Measurements from ENCODE around the gene ISM1. TPM values are rescaled to one million over a fixed set of nuclear protein-coding genes. Genes with fewer than 3 reads are reported as not detected.

ISM1 gene
- total RNA-seq, 2 experiments from 2014 or later, result 0.87 to 1.1 TPM

DNA sequence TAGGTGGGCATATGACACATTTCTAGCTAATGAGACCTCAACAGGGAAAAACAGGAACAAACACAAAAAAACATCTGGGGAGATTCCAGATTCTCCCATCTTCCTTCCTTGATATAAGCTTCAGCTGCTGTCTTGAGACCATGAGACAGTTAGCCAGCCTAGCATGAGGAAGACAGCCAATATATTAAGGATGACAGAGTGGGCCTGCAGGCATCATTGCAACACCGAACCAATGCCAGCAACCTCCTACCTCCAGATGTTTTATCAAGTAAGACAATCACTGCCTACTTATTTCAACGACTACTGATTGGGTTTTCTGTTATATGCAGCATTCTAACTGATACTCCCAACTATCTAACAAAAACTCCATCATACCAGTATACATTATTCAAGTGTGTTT lies 119.0 kb downstream of the ISM1 start:
- no peak overlapping the region for H3K27ac ChIP-seq (ENCODE audit: low read depth in 1 of 2, low read length in 2 of 2)
- no peak overlapping the region for H3K4me3 ChIP-seq (ENCODE audit: low read length)
- no peaks in the 10 kb centered on the region for H3K36me3 ChIP-seq (ENCODE audit: insufficient read depth, low read length)
- ChIA-PET CTCF (no interaction called here), POLR2A (no interaction called here)
- no peaks in the 10 kb centered on the region for H3K27me3 Mint-ChIP-seq
- H3K9me3 ChIP-seq (ENCODE audit: control insufficient read depth in 1 of 2, insufficient read depth in 1 of 2, low read length in 2 of 2), result peaks cover 0 to 8% of the 10 kb centered on the region in 2 experiments
- TF ChIP-seq, protein P1, sequence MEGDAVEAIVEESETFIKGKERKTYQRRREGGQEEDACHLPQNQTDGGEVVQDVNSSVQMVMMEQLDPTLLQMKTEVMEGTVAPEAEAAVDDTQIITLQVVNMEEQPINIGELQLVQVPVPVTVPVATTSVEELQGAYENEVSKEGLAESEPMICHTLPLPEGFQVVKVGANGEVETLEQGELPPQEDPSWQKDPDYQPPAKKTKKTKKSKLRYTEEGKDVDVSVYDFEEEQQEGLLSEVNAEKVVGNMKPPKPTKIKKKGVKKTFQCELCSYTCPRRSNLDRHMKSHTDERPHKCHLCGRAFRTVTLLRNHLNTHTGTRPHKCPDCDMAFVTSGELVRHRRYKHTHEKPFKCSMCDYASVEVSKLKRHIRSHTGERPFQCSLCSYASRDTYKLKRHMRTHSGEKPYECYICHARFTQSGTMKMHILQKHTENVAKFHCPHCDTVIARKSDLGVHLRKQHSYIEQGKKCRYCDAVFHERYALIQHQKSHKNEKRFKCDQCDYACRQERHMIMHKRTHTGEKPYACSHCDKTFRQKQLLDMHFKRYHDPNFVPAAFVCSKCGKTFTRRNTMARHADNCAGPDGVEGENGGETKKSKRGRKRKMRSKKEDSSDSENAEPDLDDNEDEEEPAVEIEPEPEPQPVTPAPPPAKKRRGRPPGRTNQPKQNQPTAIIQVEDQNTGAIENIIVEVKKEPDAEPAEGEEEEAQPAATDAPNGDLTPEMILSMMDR (IDR thresholded peaks at IDR 0.05), result no peak
- no peaks in the 10 kb centered on the region for H3K36me3 Mint-ChIP-seq (ENCODE audit: low read depth)
- H3K4me1 Mint-ChIP-seq (ENCODE audit: low read depth), result no peaks in the 10 kb centered on the region
- intact Hi-C loops (cut with DNase I, micrococcal nuclease), result no loop called here
- no peaks in the 10 kb centered on the region for H3K4me1 ChIP-seq (ENCODE audit: insufficient read depth, low read length)
- H3K27ac Mint-ChIP-seq, result no peak overlapping the region
- H3K4me3 Mint-ChIP-seq, result no peak overlapping the region
- no peaks in the 10 kb centered on the region for H3K9me3 Mint-ChIP-seq
- no peak for ATAC-seq (ENCODE audit: poor library complexity)
- no peak for DNase-seq
- H3K27me3 ChIP-seq (ENCODE audit: control insufficient read depth in 1 of 2, insufficient read depth in 2 of 2, low read length in 2 of 2), result no peaks in the 10 kb centered on the region

GRCh38 chr20:13341737-13342393 lies 120.8 kb downstream of the ISM1 start:
- no peaks in the 10 kb centered on the region for H3K4me1 Mint-ChIP-seq (ENCODE audit: low read depth)
- H3K27ac Mint-ChIP-seq, result no peak overlapping the region
- intact Hi-C loops (cut with DNase I, micrococcal nuclease), result no loop called here
- Histone ChIP-seq H3K9me3 (ENCODE audit: control insufficient read depth in 1 of 2, insufficient read depth in 1 of 2, low read length in 2 of 2) (peaks cover 0 to 8% of the 10 kb centered on the region in 2 experiments), H3K27me3 (ENCODE audit: control insufficient read depth in 1 of 2, insufficient read depth in 2 of 2, low read length in 2 of 2) (no peaks in the 10 kb centered on the region), H3K27ac (ENCODE audit: low read depth in 1 of 2, low read length in 2 of 2) (no peak overlapping the region), H3K4me1 (ENCODE audit: insufficient read depth, low read length) (no peaks in the 10 kb centered on the region), H3K4me3 (ENCODE audit: low read length) (no peak overlapping the region), H3K36me3 (ENCODE audit: insufficient read depth, low read length) (no peaks in the 10 kb centered on the region)
- no peaks in the 10 kb centered on the region for H3K9me3 Mint-ChIP-seq
- ATAC-seq (ENCODE audit: poor library complexity) (no peak), DNase-seq (no peak)
- H3K36me3 Mint-ChIP-seq (ENCODE audit: low read depth), result no peaks in the 10 kb centered on the region
- ChIA-PET CTCF (no interaction called here), POLR2A (no interaction called here)
- H3K4me3 Mint-ChIP-seq, result no peak overlapping the region
- no peaks in the 10 kb centered on the region for H3K27me3 Mint-ChIP-seq
- TF ChIP-seq, protein P1 (IDR thresholded peaks at IDR 0.05), result no peak

DNA sequence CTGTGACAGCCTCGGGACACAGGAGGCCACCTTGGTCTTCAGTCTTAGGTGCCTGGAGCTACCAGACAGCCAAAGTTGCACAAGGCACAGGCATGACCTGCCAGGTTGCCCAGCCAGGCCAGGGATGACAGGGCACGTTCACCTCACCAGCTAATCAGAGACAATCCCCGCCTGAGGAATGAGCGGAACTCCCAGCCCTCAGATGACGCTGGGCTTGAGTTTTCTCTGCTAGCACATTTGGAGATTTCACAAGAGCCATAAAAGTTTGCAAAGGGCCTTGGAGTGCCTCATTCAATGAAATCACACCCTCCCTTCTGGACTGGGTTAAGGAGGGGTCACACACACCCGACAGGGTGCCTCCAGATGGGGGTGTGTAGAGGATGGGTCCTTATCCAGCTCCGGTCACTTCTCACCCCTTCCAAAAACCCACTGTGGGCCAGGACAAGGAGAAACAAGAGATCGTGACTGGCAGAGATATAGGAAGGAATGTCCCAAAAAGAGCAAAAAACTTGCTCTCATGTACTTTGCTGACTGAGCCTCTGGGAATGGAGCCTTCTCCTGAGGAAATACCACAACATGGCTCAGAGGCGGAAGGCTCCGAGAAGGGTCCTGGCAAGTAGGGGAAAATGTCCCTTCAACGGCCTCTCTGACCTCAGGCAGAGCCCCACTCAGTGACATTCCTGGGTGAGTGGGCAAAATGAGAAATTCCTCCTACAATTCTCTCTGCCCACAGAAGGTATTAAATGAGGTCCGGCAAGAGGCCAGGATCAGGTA lies 121.6 kb downstream of the ISM1 start:
- peaks cover 0 to 8% of the 10 kb centered on the region in 2 experiments for H3K9me3 ChIP-seq (ENCODE audit: control insufficient read depth in 1 of 2, insufficient read depth in 1 of 2, low read length in 2 of 2)
- TF ChIP-seq, protein P1 (IDR thresholded peaks at IDR 0.05), result no peak
- no peak for ATAC-seq (ENCODE audit: poor library complexity)
- H3K36me3 Mint-ChIP-seq (ENCODE audit: low read depth), result no peaks in the 10 kb centered on the region
- DNase-seq, result no peak
- no peaks in the 10 kb centered on the region for H3K36me3 ChIP-seq (ENCODE audit: insufficient read depth, low read length)
- H3K9me3 Mint-ChIP-seq, result no peaks in the 10 kb centered on the region
- no peaks in the 10 kb centered on the region for H3K4me1 ChIP-seq (ENCODE audit: insufficient read depth, low read length)
- H3K4me3 Mint-ChIP-seq, result no peak overlapping the region
- H3K27ac ChIP-seq (ENCODE audit: low read depth in 1 of 2, low read length in 2 of 2), result no peak overlapping the region
- no peak overlapping the region for H3K4me3 ChIP-seq (ENCODE audit: low read length)
- H3K4me1 Mint-ChIP-seq (ENCODE audit: low read depth), result no peaks in the 10 kb centered on the region
- ChIA-PET CTCF (no interaction called here), POLR2A (no interaction called here)
- H3K27me3 ChIP-seq (ENCODE audit: control insufficient read depth in 1 of 2, insufficient read depth in 2 of 2, low read length in 2 of 2), result no peaks in the 10 kb centered on the region
- intact Hi-C loops (cut with DNase I, micrococcal nuclease), result no loop called here
- H3K27me3 Mint-ChIP-seq, result no peaks in the 10 kb centered on the region
- no peak overlapping the region for H3K27ac Mint-ChIP-seq

All from CD4-positive, alpha-beta T cell (primary cell).